Fibroblast of skin of left biceps (primary cell): ENCODE measurements around the gene VPS52.

Experiments used
- DNase-seq, 2 experiments: peaks; one replicate each; pipeline ENCODE4 v3.0.0-alpha.2; 2013; ENCODE audit warnings: low read depth in 2 of 2

Gene VPS52

GRCh38 chr6:33209856-33210255 lies 61.8 kb downstream of the VPS52 start:
- no peak for DNase-seq

GRCh38 chr6:33208091-33208967 lies 63.3 kb downstream of the VPS52 start, which contains the start of gene RING1:
Gene RING1, plus strand, starts transcription at chr6:33208500. Its CDS starts 323 bp downstream, at chr6:33208823.
- peak in 1 of 2 experiments; percentile 45 for DNase-seq

GRCh38 chr6:33207552-33208090 lies 64.1 kb downstream of the VPS52 start:
- no peak for DNase-seq

- no peak for DNase-seq
Observed at GRCh38 chr6:33206864-33207551, 64.7 kb downstream of the VPS52 start.

- DNase-seq, result no peak
Observed at GRCh38 chr6:33206027-33206863, 65.4 kb downstream of the VPS52 start.

- no peak for DNase-seq
Observed at GRCh38 chr6:33205191-33206026, 66.3 kb downstream of the VPS52 start.

- DNase-seq, result peak; percentile 68 to 71
Observed at GRCh38 chr6:33204415-33205190, 67.1 kb downstream of the VPS52 start, which contains the start of gene HSD17B8. Gene HSD17B8, plus strand, starts transcription at chr6:33204655. Its CDS starts 14 bp downstream, at chr6:33204669.

GRCh38 chr6:33204165-33204414 lies 67.6 kb downstream of the VPS52 start:
- DNase-seq, result no peak

GRCh38 chr6:33203443-33204164 lies 68.1 kb downstream of the VPS52 start:
- no peak for DNase-seq

GRCh38 chr6:33202799-33203198 lies 68.9 kb downstream of the VPS52 start:
- DNase-seq, result no peak

GRCh38 chr6:33201935-33202334 lies 69.7 kb downstream of the VPS52 start:
- no peak for DNase-seq

GRCh38 chr6:33201147-33201545 lies 70.5 kb downstream of the VPS52 start:
- DNase-seq, result no peak
